G401 (cell line): Measurements from ENCODE around the gene MAPK9. TPM values are rescaled to one million over a fixed set of nuclear protein-coding genes. Genes with fewer than 3 reads are reported as not detected.
A peak's percentile ranks its signal among the peaks of the same experiment; 100 is the strongest.

Experiments used
- DNase-seq: peaks from one replicate; pipeline ENCODE4 v3.0.0-alpha.2; 2015; ENCODE audit warnings: low spot score
- in situ Hi-C: cut with HindIII; loops from 2 replicates; pipeline ENCODE4 v1.10.0; 2016; ENCODE audit warnings: low sequenced_read_pairs, mixed read lengths
- total RNA-seq: library from RNA; depleted of rRNA; stranded (reverse); fragments of >200 nt; shearing (Covaris generic); gene quantifications from 2 replicates; pipeline ENCODE4 v1.2.3, GENCODE V29; 2014; rRNA removed

MAPK9 gene
- total RNA-seq, 1 experiment from 2014 or later: 83.2 TPM

- in situ Hi-C loops: no loop called here
- peak; percentile 74 for DNase-seq
These were observed 97.2 kb downstream of the MAPK9 start for GRCh38 chr5:180194410-180195345.

- no peak for DNase-seq
- in situ Hi-C loops: no loop called here
These were observed 98.0 kb downstream of the MAPK9 start for GRCh38 chr5:180193749-180194375.

- DNase-seq: no peak
- in situ Hi-C loops: no loop called here
These were observed 100.2 kb downstream of the MAPK9 start for GRCh38 chr5:180191716-180192115.

GRCh38 chr5:180187767-180188166, 104.1 kb downstream of the MAPK9 start:
- in situ Hi-C loops: no loop called here
- DNase-seq: no peak

Other genes starting within 250 kb of the MAPK9 start
- gene RNF130, start 220.3 kb downstream of the MAPK9 start, total RNA-seq: 54.9 and 67.9 TPM in 2 replicates
- gene RASGEF1C, start 82.9 kb downstream of the MAPK9 start, total RNA-seq: 0.18 TPM in 1 of 2 replicates, not detected in the other
- 1.2 and 2.4 TPM in 2 replicates for gene GFPT2, start 61.3 kb upstream of the MAPK9 start, total RNA-seq
- 15.5 and 18.0 TPM in 2 replicates for gene CNOT6, start 202.3 kb upstream of the MAPK9 start, total RNA-seq